GM21825 (cell line): ENCODE measurements around the gene ARHGAP25.
A peak's percentile ranks its signal among the peaks of the same experiment; 100 is the strongest.

ENCODE experiments used
- ATAC-seq: cut with Tn5 transposase; IDR thresholded peaks from one replicate; pipeline ENCODE4 v1.9.1; 2021; ENCODE audit warnings: mild to moderate bottlenecking, moderate library complexity; ENCODE audit not compliant: unreplicated experiment

Gene ARHGAP25

DNA sequence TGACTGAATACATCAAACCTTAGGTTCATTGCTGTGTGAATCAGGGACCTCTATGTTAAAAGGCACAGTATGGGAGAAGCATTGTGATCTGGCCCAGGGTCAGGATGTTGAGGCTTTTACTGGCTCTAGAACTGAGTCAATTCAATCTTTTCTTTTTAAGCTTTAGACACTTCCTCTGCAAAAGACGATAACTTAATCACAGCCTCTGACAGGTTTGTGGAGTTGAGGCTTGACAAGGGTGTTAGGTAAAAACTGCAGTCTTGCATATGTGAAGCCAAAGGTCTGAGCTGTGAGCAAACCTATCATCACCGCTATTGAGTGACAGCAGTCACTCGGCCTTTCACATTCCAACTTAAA lies 17.3 kb upstream of the ARHGAP25 start:
- no peak for ATAC-seq

DNA sequence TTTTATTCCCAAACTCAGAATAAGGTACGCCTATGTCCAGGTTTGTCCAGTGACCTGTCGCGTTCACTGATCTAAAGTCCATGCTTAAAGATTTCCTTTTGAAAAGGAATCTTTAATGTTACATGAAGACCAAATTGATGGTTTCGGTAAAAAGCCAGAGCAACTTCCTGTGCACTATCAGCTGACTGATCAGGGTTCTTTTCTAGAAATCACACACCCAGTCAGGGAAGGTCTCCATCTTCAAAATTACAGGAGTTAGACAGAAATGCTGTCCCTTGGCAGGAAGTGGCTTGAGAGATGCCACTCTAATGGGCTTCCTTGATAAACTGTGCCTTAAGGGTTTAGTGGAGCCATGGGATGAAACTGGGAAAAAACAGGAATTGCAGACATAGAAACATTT lies 14.7 kb upstream of the ARHGAP25 start:
- no peak for ATAC-seq

DNA sequence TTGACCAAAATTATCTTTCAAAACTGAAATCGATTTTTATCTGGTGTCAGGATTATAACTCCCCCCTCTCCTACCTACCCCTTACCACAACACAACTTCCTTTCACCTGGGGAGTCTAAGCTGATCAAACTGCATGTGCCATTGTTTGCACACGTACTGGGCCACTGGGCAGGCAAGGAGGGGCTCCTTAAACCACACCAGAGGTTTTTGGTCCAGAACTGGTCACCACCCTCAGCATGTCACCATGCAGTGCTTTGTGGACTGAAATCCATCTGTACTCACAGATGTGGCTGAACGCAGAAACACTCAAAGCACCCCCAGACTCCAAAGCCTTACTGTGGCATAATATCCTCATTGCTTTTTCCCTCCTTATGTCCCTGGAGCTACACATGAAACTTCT lies 13.9 kb upstream of the ARHGAP25 start:
- no peak for ATAC-seq

DNA sequence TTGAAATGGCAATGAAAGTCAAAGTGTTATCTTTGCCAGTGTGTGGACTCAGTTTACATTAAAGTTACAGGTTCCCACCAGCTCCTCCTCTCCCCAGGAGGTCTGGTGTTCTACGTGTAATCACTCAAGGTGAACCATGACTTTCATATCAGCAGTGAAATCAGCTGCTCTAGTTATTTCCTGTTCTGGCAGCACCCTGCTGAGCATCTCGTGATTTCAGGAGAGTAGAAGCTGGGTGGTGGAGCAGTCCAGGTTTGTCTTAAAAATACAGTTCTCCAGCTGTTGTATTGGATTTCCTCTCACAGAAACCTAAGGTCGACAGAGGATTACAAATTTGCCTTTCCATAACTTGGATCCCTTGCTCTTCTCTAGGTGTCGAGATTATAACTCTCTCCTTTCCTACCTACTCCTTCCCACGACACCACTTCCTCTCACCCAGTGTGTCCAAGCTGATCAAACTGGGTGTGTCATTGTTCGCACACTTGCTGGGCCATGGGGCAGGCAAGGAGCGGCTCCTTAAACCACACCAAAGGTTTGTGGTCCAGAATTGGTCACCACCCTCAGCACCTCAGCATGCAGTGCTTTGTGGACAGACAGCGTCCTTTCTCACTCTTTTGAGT lies 13.0 kb upstream of the ARHGAP25 start:
- ATAC-seq, result peak; percentile 67

DNA sequence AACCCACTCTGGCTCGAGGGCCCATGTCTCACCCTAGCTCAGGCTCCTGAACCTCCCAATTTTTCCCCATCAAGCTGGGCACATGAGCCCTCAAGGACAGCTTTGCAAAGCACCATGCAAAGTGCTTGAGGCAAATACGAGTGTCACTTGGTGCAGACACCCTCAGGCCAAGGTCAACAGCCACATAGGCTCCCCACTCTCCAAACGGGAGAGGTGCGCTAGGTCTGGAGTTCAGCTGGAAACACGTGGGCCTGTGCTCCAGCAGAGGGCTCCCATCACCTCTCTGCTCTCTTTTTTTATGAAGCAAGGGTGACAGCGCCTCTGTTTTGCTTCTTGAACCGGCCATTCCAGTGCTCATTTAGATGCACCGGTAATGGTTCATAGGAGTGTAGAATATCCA lies 11.9 kb upstream of the ARHGAP25 start:
- ATAC-seq, result no peak

DNA sequence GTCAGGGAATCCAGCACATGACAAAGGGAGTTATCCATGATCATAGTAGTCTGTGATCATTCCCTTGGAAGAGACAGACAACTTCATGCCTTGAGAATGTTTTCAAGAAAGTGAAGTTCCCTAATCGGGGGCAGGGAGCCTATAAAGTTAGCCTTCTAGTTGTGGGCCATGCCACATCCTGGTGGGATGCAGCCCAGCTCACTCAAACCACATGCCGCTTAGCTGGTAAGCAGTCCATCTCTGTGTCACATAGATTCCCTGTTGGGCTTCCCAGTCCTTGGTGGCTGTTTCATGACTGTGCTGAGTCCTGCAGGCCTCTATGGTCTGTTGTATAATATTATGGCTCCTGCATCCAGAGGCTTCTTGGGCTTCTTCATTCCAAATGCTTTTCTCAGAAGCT lies 11.4 kb upstream of the ARHGAP25 start:
- no peak for ATAC-seq

DNA sequence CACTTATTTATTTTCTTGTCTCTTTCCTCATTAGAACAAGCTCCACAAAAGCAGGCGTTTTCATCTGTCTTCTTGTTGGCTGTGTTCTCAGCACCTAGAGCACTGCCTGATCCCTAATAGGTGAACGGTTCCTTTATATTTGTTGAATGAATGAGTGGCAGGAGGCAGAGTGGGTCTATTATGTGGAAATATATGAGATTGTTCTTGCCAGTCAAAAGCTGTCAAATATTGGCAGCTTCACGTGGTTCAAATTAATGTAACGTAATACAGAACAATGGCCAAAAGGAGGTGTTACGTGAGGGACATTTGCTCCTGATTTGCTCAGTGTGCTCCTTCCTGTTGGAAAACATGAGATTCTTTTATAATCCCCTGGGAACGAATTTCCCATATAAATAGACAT lies 8.5 kb upstream of the ARHGAP25 start:
- no peak for ATAC-seq

DNA sequence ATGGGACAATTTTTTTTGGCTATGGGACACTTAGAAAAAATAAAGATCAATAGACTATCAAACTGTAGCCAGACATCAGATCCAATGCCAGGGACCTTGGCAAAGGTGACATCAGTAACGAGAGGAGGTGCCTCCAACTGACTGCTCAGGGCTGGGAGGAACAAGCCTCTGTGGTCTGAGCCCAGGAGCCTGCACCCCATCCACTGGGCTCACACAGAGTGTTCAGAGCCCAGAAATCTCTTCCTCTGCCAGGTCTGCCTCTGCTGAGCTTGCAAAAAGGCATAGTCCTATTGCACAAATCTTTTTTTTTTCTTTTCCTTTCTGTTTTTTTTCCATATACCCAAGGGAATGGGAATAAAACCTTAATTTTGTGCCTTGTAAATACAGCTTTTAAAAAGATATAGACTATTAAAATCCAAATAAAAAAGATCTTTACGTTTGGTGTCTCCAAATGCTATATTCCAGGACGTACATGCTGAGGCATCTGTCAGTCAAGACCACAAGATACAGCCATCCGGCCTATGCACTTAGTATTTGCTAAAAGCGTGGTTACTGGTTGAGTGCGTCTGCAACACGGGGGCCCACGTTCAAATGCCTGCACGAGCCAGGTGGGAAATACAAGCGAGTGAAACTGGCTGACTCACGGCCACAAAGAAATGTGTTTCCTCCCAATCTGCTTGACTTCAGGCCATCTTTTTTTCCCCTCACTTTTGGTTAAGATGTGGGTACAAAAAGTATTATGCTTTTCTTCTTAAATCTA lies 7.8 kb upstream of the ARHGAP25 start:
- ATAC-seq, result peak; percentile 94

DNA sequence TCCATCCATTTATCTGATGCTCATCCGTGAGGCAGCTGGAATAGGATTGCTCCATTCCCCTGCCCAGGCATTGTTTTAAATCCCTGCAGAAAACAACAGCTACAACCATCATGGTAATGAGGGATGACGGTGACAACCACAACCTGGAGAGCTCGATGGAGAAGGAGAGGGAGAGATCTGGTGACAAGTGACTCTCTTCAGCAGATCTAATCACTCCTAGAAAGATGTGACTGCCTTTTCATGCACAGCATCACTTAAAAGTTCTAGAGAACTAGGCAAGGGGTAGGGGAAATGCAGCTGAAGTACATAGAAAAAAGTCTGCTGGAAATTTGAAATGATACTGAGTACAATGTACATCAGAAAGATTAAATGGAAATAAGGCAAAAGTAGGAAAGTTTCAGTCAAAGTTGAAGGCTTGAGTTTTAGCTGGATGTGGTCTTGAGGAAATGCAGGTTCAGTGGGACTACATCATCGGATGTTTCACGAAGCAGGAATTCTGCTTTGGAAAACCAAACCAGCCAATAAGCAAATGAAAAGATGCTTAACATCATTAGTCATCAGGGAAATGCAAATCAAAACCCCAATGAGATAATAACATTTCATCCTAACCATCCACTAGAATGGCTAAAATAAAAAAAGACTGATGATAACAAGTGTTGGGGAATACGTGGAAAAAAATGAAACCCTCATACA lies 6.8 kb upstream of the ARHGAP25 start:
- ATAC-seq, result no peak

DNA sequence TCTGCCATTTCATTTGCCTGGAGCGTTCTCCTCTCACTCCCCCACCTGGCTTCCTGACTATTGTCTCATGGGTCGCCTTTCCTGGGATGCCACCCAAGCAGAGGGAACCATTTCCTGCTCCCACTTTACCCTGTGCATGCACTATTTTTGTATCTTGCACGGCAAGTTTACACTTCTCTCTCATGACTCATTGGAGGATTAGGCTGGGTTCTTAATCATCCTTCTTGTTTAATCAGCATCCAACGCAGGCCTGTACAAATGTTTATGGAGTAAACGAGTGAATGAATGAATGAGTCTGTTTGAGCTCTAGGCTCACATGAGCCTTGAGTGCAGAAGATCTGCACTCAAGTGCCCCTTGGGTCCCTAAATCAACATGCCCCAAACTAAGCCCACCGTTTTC lies 3.8 kb upstream of the ARHGAP25 start:
- ATAC-seq, result no peak

DNA sequence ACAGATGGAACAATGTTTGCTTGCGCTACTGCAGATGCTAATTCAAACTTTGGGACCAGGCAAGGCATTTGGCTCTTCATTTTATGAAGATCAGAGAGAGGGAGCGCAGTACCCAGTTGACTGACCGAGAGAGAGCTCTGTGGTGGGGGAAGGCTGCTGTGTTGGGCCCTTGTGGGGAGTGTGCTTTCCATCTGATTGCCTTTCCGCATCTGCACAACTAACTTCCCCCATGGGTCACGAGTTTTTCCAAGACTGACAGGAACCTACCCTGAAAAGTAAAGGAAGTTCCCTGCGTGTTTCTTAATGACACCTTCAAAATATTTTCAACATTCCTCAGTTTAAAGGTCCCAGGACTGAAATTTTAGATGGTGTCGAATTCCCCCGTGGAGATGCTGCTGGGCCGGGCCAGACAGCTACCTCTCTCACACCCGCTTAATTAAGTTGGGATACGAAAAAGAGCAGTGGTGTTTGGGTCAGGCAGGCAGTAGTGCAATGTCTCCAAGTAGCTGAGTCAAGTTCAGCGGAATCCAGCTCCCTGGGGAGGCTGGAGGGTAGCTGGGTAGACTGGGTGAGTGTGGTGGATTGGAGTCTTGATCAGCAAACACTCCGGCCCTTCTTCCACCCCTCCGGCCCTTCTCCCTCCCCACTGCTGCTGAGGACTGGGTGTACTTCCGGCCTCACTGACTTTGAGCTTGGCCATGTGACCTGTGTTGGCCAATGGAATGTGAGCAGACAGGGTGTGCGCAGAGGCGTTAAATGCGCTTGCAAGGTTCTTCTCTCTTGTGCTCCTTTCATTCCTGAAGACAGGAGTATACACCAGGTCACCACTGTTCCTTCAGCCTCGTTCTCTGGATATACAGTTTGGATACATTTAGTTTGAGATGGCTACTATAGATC lies 2.3 kb upstream of the ARHGAP25 start:
- no peak for ATAC-seq

DNA sequence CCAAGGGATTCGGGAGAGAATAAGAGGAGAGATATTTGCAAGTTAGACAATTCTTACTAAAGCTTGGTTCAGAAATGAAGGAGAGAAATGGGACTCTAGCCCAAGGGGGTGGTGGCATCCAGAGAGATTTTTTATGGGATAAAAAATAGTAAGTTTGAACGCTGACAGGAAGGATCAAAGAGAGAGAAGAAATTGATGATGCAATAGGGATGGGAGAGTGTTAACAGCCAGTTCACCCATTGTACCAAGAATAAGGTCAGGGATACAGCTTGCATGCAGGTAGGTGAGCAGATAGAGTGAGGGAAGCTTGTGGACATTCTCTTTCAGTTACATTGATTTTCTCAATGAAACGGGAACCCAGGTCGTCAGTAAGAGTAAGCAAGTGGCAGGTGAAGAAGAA lies 1.2 kb upstream of the ARHGAP25 start:
- ATAC-seq, result no peak

DNA sequence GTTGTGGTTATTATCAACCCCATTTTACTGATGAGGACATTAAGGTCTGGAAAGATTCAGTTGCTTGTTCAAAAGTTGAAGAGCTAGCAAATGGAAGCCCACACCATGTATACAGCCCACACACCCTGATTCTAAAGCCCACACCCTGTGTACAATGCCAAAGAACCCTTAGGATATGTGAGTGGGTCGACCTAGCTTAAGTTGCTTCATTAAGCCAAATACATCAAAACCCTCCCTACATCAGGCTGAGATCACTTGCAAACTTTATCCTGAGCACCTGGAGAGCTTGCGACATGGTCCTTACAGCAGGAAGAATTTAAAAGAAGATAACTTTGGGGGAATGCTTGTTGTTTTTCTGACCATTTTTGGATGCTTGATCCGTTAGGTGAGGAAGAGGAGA lies 435 bp upstream of the ARHGAP25 start:
- ATAC-seq, result no peak

DNA sequence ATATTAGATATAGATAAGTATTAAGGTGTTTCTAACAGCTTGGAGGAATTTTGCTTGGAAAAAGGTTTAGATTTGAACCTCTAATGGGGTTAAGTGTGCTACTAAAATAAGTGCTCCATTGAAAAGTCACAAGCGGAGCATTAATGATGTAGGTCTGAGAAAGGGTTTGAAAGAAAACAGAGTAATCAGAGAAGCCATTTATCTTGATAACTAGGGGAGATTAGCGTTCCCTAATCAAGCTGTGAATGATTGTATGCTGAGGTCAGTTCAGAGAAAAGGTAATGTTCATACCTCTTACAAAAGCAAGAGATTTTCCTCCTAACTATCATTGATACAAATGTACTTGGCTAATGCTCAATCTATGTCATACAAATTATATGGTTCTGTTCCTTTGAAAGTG lies 1.5 kb downstream of the ARHGAP25 start:
- ATAC-seq, result no peak

DNA sequence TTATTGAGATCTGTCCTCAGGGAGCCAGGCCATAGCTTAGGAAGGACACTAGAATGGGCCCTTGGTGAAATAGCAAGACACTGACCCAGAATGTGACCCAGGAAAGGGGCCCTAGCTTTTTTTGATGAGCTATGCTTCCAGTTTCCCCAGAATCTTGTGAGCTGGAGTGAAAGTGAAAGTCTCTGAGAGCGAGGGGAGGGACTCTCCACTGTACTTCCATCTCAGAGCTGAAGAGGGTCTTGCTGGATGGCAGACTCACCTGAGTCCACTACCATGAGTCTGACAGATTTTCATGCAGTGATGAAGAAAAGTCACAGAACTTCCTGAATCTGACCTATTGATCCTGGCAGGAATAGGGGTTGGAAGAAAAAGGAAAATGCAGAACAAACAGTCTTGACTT lies 3.1 kb downstream of the ARHGAP25 start:
- ATAC-seq, result peak; percentile 39

DNA sequence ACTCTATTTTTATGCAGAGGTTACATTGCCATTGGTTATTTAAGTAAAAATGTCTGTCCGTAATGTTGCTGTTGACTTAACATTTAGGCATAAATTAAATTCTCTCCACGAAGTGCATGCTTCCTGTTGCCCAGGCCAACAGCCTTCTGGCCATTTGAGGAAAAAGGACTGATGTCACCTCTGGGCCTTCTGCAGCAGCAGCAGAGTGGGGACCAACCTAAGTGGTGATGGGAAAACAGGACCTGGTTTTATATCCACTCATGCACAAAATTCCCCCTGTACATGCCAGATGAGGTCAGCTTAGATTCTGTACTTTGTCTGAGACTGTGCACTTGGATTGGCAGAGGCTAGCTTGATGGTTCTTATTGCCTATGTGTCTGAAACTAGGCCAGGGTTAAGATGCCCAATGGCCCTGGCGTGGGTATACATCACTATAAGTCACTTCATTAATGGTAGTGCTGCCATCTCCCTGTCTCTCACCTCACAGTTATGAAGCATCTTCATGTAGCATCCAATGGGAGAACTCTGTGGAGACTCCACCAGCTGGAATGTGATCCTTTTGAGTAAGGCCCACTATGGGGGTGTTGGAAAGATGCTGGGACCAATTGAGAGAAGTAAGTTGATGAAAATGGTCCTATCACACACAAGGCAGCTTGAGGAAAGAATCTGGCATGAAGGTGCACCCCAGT lies 4.4 kb downstream of the ARHGAP25 start:
- no peak for ATAC-seq

DNA sequence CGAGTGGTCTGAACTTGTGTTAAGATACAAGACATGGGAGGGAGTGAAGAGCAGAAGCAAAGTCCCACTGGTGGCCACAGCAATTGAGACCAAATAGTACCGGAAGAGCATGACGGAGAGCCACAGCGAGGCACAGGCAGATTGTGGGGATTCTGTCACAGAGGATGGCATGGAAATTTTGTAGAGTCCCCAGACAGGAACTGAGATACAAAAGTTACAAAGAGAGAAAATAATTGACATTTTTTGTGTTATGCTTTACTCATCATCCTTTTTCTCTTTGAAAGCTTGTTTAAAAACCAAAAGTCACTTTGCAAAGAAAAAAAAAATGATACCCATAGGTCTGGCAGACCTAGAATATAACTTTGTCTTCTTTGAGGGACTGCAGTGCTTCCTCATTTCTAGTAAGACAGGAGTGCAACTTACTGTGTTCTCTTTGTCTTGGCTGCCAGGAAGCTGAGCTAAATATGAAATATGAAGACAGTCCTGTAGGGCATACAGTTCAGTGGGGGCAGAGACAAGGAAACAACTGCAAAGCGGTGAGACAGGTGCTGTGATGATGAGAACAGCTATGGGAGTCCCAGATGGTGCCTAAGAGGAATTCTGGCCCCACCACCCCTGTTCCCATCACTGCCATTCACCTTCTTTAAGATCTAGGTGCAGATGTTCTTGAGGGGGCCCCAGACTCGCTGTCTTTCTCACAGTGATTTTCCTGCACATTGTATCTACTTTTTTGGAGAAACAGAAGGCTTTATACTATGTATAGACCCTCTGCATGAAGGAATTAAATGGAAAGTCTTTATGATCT lies 5.2 kb downstream of the ARHGAP25 start:
- ATAC-seq, result peak; percentile 35

DNA sequence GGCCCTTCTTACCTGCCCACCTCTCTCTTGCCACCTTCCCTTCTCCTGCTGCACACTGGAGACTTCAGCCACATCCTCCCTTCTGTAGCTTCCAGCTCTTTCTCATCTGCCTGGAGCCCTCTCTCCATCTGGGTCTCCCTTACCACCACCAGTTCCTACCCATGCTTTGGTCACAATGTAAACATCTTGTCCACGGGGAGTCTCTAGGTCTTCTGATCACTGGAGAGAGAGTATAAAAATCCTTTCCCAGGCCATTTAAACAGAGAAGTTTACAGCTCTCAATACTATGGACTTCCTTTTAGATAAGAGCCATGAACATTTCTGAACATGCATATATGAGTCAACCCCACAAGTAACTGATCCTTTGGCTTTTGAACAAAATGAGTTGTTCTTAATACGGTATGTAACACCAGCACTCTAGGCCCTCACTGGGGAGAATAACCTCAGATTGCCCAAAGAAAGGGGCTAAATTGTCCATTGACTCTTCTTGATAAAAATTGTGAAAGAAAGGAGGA lies 5.8 kb downstream of the ARHGAP25 start:
- ATAC-seq, result no peak

DNA sequence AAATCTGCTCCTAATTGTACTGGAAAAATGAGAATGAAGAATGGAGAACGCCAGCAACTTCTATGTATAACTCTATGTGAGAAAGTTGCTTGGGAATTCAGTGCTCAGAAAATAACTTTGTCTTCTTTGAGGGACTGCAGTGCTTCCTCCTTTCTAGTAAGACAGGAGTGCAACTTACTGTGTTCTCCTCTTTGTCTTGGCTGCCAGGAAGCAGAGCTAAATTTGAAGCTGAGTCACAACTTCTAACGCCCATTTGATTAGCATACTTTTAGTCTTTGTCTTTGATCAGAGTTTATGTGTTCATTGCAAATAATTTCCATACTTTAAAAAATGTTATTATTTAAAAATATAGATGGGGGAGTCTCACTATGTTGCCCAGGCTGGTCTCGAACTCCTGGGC lies 6.6 kb downstream of the ARHGAP25 start:
- ATAC-seq, result no peak
